Measurements from ENCODE around the gene SMARCA1. TPM values are rescaled to one million over a fixed set of nuclear protein-coding genes. Genes with fewer than 3 reads are reported as not detected.

The SMARCA1 gene
- total RNA-seq, 1 donor from 2014 or later, result 6.8 TPM

DNA sequence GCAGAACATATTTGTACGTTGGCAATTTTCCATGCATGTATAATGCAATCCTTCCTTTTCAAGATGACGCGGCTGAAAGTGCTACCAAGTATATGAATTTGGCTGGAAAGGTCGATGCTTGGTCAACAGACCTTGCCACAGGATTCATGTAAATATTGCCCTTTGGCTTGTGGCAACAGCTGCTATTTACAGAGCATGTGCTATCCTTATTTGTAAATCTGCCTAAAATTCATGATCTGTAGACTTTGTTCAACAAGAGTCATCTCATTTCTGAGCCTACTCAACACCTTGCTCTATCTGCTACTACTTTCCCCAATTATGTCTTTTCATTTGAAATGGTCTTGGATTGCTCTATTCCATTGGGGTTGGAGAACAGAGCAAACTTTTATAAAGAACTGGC, 1.9 kb upstream of the SMARCA1 start:
- Histone ChIP-seq H3K4me3 (ENCODE audit: low read depth, low read length) (no peak overlapping the region), H3K27me3 (ENCODE audit: control insufficient read depth, insufficient read depth, low read length) (no peaks in the 10 kb centered on the region), H3K36me3 (ENCODE audit: control insufficient read depth, insufficient read depth, low read length) (no peaks in the 10 kb centered on the region)
- TF ChIP-seq, protein P1, sequence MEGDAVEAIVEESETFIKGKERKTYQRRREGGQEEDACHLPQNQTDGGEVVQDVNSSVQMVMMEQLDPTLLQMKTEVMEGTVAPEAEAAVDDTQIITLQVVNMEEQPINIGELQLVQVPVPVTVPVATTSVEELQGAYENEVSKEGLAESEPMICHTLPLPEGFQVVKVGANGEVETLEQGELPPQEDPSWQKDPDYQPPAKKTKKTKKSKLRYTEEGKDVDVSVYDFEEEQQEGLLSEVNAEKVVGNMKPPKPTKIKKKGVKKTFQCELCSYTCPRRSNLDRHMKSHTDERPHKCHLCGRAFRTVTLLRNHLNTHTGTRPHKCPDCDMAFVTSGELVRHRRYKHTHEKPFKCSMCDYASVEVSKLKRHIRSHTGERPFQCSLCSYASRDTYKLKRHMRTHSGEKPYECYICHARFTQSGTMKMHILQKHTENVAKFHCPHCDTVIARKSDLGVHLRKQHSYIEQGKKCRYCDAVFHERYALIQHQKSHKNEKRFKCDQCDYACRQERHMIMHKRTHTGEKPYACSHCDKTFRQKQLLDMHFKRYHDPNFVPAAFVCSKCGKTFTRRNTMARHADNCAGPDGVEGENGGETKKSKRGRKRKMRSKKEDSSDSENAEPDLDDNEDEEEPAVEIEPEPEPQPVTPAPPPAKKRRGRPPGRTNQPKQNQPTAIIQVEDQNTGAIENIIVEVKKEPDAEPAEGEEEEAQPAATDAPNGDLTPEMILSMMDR (IDR thresholded peaks at IDR 0.05; ENCODE audit: insufficient read depth, low read length, severe bottlenecking), result no peak
- DNase-seq (ENCODE audit: low read depth) (no peak), FAIRE-seq (no peak)

DNA sequence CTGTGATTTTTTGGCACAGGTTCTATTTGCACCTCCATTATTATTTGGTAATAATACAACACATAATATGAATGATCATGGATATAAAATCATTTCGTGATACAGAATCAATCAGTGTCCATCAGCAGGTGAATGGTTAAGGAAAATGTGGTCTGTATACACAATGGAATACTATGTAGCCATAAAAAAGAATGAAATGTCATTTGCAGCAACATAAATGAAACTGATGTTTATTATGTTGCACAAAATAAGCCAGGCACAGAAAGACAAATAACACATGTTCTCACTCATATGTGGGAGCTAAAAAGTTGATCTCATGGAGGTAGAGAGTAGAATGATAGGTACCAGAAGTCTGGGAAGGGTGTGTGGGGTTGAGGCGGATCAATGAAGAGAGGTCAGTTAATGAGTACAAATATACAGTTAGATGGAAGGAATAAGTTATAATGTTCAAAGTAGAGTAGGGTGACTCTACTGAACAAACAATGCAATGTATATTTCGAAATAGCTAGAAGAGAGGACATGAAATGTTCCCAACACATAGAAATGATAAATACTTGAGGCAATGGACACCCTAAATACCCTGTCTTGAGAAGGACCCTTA, 1.1 kb upstream of the SMARCA1 start:
- H3K36me3 ChIP-seq (ENCODE audit: control insufficient read depth, insufficient read depth, low read length), result no peaks in the 10 kb centered on the region
- no peaks in the 10 kb centered on the region for H3K27me3 ChIP-seq (ENCODE audit: control insufficient read depth, insufficient read depth, low read length)
- DNase-seq (ENCODE audit: low read depth) (no peak), FAIRE-seq (no peak)
- no peak overlapping the region for H3K4me3 ChIP-seq (ENCODE audit: low read depth, low read length)
- TF ChIP-seq, protein P1 (IDR thresholded peaks at IDR 0.05; ENCODE audit: insufficient read depth, low read length, severe bottlenecking), result no peak

DNA sequence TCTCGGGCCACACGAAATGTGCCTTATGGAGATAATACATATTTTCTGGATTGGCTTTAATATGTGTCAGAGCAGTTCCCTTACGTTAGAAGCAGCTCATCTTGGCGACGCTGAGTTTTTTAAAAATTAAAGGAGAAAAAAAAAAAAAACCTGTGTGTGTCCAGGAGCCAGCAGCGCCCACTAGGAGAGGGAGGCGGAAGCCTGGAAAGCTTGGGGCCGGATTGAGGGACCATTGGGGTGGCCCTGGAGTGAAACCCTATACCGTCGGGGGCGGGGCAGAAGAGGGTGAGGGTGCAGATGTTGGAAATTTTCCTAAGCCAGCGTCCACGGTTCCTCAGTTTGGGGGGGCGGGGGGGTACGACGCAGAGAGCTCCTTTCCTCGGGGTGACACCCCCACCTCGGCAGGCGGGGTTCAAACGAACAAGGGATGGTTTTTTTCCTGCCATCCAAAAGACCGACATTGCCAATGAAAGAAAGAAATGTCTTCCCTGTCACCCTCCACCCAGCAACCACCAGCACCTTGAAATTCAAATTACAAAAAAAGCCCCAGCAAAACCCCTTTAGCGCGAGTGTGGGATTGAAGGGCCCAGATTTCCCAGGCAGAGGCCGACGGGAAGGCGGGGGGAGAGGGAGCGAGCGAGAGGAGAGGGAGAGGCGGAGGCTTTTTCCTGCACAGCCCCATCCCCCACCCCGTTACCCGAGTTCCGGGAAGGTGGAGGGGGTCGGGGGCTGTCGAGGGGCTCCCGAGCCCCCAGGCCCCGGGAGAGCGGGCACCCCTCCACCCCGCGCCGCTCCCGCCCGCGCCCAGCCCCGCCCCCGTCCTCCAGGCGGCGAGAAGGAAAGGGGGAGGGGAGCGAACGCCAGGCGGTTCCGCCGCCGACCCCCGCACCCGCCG, 859 bp downstream of the SMARCA1 start:
- no peak for FAIRE-seq
- no peaks in the 10 kb centered on the region for H3K36me3 ChIP-seq (ENCODE audit: control insufficient read depth, insufficient read depth, low read length)
- no peaks in the 10 kb centered on the region for H3K27me3 ChIP-seq (ENCODE audit: control insufficient read depth, insufficient read depth, low read length)
- TF ChIP-seq, protein P1 (IDR thresholded peaks at IDR 0.05; ENCODE audit: insufficient read depth, low read length, severe bottlenecking), result peak; percentile 21
- peak overlapping the region; percentile 59 for H3K4me3 ChIP-seq (ENCODE audit: low read depth, low read length)
- DNase-seq (ENCODE audit: low read depth), result peak; percentile 33

DNA sequence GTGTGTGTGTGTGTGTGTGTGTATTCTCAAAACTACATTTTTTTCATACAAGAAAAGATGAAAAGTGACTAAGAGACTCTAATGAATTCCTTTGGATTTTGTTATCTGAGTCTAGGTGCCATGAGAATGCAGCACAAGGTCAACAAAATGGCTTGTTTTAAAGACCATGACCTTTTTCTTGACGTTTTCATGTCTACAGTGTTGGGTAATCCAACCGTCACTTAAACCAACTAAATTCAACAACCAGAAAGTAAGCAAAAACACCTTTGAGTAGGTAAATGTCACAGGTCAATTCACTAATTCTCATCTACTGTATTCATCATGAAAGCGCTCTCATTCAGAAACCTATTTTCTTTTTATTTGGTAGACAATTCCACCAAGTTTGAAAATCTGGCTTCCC, 3.1 kb downstream of the SMARCA1 start:
- FAIRE-seq (no peak), DNase-seq (ENCODE audit: low read depth) (no peak)
- Histone ChIP-seq H3K36me3 (ENCODE audit: control insufficient read depth, insufficient read depth, low read length) (no peaks in the 10 kb centered on the region), H3K4me3 (ENCODE audit: low read depth, low read length) (no peak overlapping the region), H3K27me3 (ENCODE audit: control insufficient read depth, insufficient read depth, low read length) (no peaks in the 10 kb centered on the region)
- TF ChIP-seq, protein P1 (IDR thresholded peaks at IDR 0.05; ENCODE audit: insufficient read depth, low read length, severe bottlenecking), result no peak

DNA sequence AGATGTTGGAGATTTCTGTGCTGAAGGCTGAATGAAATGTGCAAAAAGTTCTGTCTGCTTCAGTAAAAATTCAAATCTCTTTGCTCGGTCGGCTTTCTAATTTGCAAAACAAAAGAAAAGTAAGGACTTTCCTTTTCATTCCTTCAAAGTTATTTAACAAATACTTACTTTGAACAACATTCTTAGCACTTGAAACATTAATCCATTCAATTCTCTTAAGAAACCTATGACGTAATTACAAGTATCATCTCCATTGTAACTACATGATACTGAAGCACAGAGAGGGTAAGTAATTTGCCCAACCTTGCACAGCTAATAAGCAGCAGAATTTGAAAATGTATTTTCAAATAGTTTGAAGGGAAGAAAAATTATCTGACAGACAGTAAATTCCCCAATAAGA, 6.9 kb downstream of the SMARCA1 start:
- no peak overlapping the region for H3K4me3 ChIP-seq (ENCODE audit: low read depth, low read length)
- no peaks in the 10 kb centered on the region for H3K27me3 ChIP-seq (ENCODE audit: control insufficient read depth, insufficient read depth, low read length)
- TF ChIP-seq, protein P1 (IDR thresholded peaks at IDR 0.05; ENCODE audit: insufficient read depth, low read length, severe bottlenecking), result no peak
- no peaks in the 10 kb centered on the region for H3K36me3 ChIP-seq (ENCODE audit: control insufficient read depth, insufficient read depth, low read length)
- DNase-seq (ENCODE audit: low read depth) (no peak), FAIRE-seq (no peak)
